H1 (cell line): Measurements from ENCODE around the gene TSPAN5.

Experiments used
- BACH1 ChIP-seq: IDR thresholded peaks from 2 replicates; pipeline ENCODE4 v1.6.1; 2012; ENCODE audit warnings: low read length, improper control_type of control experiment
- CBX5 ChIP-seq: fragments of 300-800, 300-1000 bp; sonication (generic); IDR thresholded peaks from 2 replicates; pipeline ENCODE4 v1.7.1; 2016; ENCODE audit warnings: antibody characterized with exemption, low read length, low read depth
- EP300 ChIP-seq, 2 experiments: IDR thresholded peaks; 1 replicate in 1 of 2; 2 replicates in 1 of 2; pipeline ENCODE4 v1.6.1; 2011 to 2012; ENCODE audit warnings: low read depth in 2 of 2, low read length in 2 of 2, mild to moderate bottlenecking in 2 of 2, borderline replicate concordance in 1 of 2, inconsistent platforms in 1 of 2, moderate library complexity in 1 of 2
- GTF2F1 ChIP-seq: IDR thresholded peaks from 2 replicates; pipeline ENCODE4 v1.6.1; 2012; ENCODE audit warnings: low read depth, low read length, improper control_type of control experiment, borderline replicate concordance
- JUN ChIP-seq: IDR thresholded peaks from 2 replicates; pipeline ENCODE4 v1.6.1; 2011; ENCODE audit warnings: low read depth, mild to moderate bottlenecking, improper control_type of control experiment, low read length
- POLR2A ChIP-seq, 2 experiments: IDR thresholded peaks; 1 replicate in 1 of 2; 2 replicates in 1 of 2; pipeline ENCODE4 v1.6.1; 2011; ENCODE audit warnings: low read depth in 2 of 2, low read length in 2 of 2, mild to moderate bottlenecking in 2 of 2; ENCODE audit errors: control extremely low read depth in 1 of 2
- POLR2AphosphoS5 ChIP-seq: IDR thresholded peaks from 2 replicates; pipeline ENCODE4 v1.6.1; 2011; ENCODE audit warnings: low read depth, low read length
- SUZ12 ChIP-seq: fragments of 200-600 bp; sonication (generic); IDR thresholded peaks from 2 replicates; pipeline ENCODE4 v1.6.1; 2012; ENCODE audit warnings: mild to moderate bottlenecking, inconsistent platforms, low read length, moderate library complexity, mixed read lengths
- TAF1 ChIP-seq: IDR thresholded peaks from 2 replicates; pipeline ENCODE4 v1.6.1; 2011; ENCODE audit warnings: mild to moderate bottlenecking, low read depth, low read length
- TBP ChIP-seq: IDR thresholded peaks from 2 replicates; pipeline ENCODE4 v1.6.1; 2011; ENCODE audit warnings: low read depth, low read length, improper control_type of control experiment
- TF ChIP-seq, protein P1 (sequence below), 3 experiments: IDR thresholded peaks; 1 replicate in 2 of 3; 2 replicates in 1 of 3; pipeline versions ENCODE4 v1.5.1 to v1.6.1; 2011; ENCODE audit warnings: low read length in 3 of 3, mild to moderate bottlenecking in 3 of 3, inconsistent platforms in 2 of 3, low read depth in 1 of 3, moderate library complexity in 1 of 3; ENCODE audit not compliant: insufficient read depth in 1 of 3; ENCODE audit errors: control extremely low read depth in 1 of 3
- TF ChIP-seq, protein P2 (sequence below): IDR thresholded peaks from 2 replicates; pipeline ENCODE4 v1.6.1; 2011; ENCODE audit warnings: low read length, improper control_type of control experiment

DNA sequence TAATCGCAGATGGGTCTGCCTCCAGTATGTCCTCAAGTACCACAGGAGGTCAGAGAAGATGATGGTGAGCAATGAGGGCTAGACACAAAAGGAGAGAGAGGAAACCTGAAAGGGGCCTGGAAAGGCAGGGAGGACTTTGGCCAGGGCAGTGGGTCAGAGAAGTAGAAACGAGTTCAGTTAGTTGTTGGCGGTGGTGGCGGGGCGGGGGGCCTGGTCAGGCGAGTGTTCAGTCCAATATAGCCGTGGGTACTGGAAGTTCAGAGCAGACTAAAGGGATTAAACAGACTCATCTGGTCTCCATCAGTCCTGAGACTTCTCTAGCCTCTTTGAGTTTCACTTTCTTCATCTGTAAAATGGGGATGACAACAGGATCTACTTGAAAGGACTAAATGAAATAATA, 90.8 kb downstream of the TSPAN5 start:
- TF ChIP-seq, protein P1, sequence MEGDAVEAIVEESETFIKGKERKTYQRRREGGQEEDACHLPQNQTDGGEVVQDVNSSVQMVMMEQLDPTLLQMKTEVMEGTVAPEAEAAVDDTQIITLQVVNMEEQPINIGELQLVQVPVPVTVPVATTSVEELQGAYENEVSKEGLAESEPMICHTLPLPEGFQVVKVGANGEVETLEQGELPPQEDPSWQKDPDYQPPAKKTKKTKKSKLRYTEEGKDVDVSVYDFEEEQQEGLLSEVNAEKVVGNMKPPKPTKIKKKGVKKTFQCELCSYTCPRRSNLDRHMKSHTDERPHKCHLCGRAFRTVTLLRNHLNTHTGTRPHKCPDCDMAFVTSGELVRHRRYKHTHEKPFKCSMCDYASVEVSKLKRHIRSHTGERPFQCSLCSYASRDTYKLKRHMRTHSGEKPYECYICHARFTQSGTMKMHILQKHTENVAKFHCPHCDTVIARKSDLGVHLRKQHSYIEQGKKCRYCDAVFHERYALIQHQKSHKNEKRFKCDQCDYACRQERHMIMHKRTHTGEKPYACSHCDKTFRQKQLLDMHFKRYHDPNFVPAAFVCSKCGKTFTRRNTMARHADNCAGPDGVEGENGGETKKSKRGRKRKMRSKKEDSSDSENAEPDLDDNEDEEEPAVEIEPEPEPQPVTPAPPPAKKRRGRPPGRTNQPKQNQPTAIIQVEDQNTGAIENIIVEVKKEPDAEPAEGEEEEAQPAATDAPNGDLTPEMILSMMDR (IDR thresholded peaks at IDR 0.05; ENCODE audit: control extremely low read depth in 1 of 3, insufficient read depth in 1 of 3, low read depth in 1 of 3, low read length in 3 of 3), result no peak
- TF ChIP-seq GTF2F1, result no peak
- no peak for TF ChIP-seq POLR2A (IDR thresholded peaks at IDR 0.05; ENCODE audit: control extremely low read depth in 1 of 2, low read depth in 2 of 2, low read length in 2 of 2)
- no peak for TF ChIP-seq EP300 (IDR thresholded peaks at IDR 0.05; ENCODE audit: borderline replicate concordance in 1 of 2, low read depth in 2 of 2, low read length in 2 of 2)
- no peak for TF ChIP-seq TAF1
- TF ChIP-seq BACH1, result no peak
- TF ChIP-seq SUZ12, result no peak
- TF ChIP-seq POLR2AphosphoS5, result no peak
- no peak for TF ChIP-seq CBX5
- TF ChIP-seq TBP, result no peak
- TF ChIP-seq, protein P2, sequence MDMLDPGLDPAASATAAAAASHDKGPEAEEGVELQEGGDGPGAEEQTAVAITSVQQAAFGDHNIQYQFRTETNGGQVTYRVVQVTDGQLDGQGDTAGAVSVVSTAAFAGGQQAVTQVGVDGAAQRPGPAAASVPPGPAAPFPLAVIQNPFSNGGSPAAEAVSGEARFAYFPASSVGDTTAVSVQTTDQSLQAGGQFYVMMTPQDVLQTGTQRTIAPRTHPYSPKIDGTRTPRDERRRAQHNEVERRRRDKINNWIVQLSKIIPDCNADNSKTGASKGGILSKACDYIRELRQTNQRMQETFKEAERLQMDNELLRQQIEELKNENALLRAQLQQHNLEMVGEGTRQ, result no peak
- no peak for TF ChIP-seq JUN
